ENCODE measurements around the gene FLRT2. TPM values are rescaled to one million over a fixed set of nuclear protein-coding genes. Genes with fewer than 3 reads are reported as not detected.

FLRT2 gene
- total RNA-seq, 1 donor: 14.7 TPM

GRCh38 chr14:85539510-85539909 lies 9.6 kb downstream of the FLRT2 start:
- H3K4me3 ChIP-seq (ENCODE audit: low read depth, low read length): no peak overlapping the region
- no peak for TF ChIP-seq CTCF (IDR thresholded peaks at IDR 0.05; ENCODE audit: insufficient read depth, low read depth, low read length)
- DNase-seq (ENCODE audit: low read depth): no peak

GRCh38 chr14:85542623-85543022 lies 12.7 kb downstream of the FLRT2 start:
- no peak for DNase-seq (ENCODE audit: low read depth)
- no peak for TF ChIP-seq CTCF (IDR thresholded peaks at IDR 0.05; ENCODE audit: insufficient read depth, low read depth, low read length)
- no peak overlapping the region for H3K4me3 ChIP-seq (ENCODE audit: low read depth, low read length)

- TF ChIP-seq CTCF (IDR thresholded peaks at IDR 0.05; ENCODE audit: insufficient read depth, low read depth, low read length): no peak
- no peak overlapping the region for H3K4me3 ChIP-seq (ENCODE audit: low read depth, low read length)
- no peak for DNase-seq (ENCODE audit: low read depth)
Observed at GRCh38 chr14:85545738-85546137, 15.8 kb downstream of the FLRT2 start.

GRCh38 chr14:85546390-85546789 lies 16.4 kb downstream of the FLRT2 start:
- no peak overlapping the region for H3K4me3 ChIP-seq (ENCODE audit: low read depth, low read length)
- no peak for TF ChIP-seq CTCF (IDR thresholded peaks at IDR 0.05; ENCODE audit: insufficient read depth, low read depth, low read length)
- no peak for DNase-seq (ENCODE audit: low read depth)

GRCh38 chr14:85549697-85550096 lies 19.8 kb downstream of the FLRT2 start:
- DNase-seq (ENCODE audit: low read depth): peak; percentile 91
- H3K4me3 ChIP-seq (ENCODE audit: low read depth, low read length): no peak overlapping the region
- no peak for TF ChIP-seq CTCF (IDR thresholded peaks at IDR 0.05; ENCODE audit: insufficient read depth, low read depth, low read length)

- DNase-seq (ENCODE audit: low read depth): peak; percentile 30
- H3K4me3 ChIP-seq (ENCODE audit: low read depth, low read length): no peak overlapping the region
- TF ChIP-seq CTCF (IDR thresholded peaks at IDR 0.05; ENCODE audit: insufficient read depth, low read depth, low read length): no peak
Observed at GRCh38 chr14:85554106-85554505, 24.2 kb downstream of the FLRT2 start.

- H3K4me3 ChIP-seq (ENCODE audit: low read depth, low read length): no peak overlapping the region
- DNase-seq (ENCODE audit: low read depth): no peak
- no peak for TF ChIP-seq CTCF (IDR thresholded peaks at IDR 0.05; ENCODE audit: insufficient read depth, low read depth, low read length)
Observed at GRCh38 chr14:85556267-85556666, 26.3 kb downstream of the FLRT2 start.

Measured in fibroblast of villous mesenchyme (primary cell).